Smooth muscle cell of bladder (primary cell): ENCODE measurements around the gene GARS1. TPM values are rescaled to one million over a fixed set of nuclear protein-coding genes. Genes with fewer than 3 reads are reported as not detected.

Source experiments
- total RNA-seq: library from RNA; depleted of rRNA; stranded (reverse); fragments of >200 nt; gene quantifications from 2 replicates; pipeline ENCODE4 v1.2.3, GENCODE V29; 2014

The GARS1 gene, protein sequence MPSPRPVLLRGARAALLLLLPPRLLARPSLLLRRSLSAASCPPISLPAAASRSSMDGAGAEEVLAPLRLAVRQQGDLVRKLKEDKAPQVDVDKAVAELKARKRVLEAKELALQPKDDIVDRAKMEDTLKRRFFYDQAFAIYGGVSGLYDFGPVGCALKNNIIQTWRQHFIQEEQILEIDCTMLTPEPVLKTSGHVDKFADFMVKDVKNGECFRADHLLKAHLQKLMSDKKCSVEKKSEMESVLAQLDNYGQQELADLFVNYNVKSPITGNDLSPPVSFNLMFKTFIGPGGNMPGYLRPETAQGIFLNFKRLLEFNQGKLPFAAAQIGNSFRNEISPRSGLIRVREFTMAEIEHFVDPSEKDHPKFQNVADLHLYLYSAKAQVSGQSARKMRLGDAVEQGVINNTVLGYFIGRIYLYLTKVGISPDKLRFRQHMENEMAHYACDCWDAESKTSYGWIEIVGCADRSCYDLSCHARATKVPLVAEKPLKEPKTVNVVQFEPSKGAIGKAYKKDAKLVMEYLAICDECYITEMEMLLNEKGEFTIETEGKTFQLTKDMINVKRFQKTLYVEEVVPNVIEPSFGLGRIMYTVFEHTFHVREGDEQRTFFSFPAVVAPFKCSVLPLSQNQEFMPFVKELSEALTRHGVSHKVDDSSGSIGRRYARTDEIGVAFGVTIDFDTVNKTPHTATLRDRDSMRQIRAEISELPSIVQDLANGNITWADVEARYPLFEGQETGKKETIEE
- total RNA-seq, result 195 and 268 TPM in 2 replicates

GRCh38 chr7:30594540-30595435, at the start of gene GARS1:
Gene GARS1 (plus strand): TSS chr7:30594878. CDS start chr7:30594922, 44 bp downstream.

DNA sequence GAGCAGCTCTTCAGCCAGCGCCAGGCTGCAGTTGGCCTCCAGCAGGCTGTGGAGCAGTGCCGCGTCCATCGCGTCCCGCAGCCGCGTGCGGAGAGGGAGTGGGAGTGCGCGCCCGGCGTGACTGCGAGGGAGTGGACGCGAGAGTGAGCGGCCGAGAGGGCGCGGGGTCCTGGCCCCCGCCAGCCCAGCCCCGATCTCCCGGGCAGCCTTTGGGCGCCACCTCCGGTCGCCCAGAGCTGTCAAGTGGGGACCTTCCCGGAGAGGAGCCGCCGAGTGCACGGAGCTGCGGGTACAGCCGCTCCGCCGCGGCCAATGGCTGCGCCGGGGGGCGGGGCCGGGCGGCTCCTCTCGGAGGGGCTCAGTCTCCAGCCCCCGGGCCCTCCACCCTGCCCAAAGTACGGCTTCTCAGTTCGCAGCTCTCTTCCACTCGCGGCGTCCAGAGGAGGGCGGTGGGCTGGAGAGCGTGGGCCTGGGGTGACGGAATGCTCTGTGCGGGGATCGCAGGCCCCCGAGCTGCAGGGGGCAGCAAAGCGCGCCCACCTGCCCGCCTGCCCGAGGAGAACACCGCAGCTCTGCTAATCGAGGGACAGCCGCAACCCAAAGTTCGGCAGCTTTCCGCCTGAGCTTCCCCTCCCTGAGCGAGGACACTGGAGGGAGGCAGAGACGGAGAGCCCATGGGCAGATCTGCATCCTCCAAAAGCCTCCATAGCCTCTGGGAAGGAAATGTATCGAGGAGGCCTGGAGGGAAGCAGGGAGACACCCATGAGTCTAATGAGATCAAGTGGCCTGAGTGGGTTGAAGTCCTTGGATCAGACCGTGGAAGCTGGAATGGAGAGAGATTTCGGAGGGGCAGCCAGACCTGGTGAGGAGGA, 87.8 kb downstream of the GARS1 start, which contains the start of gene CRHR2:
TSS of gene CRHR2 (minus strand) at position 245 of the 872 bp plus-strand sequence. CDS start at position 69, 176 bp downstream.

Other genes starting within 250 kb of the GARS1 start
- gene NOD1, start 116.1 kb upstream of the GARS1 start, total RNA-seq, result 6.7 and 7.3 TPM in 2 replicates
- 29.8 and 33.6 TPM in 2 replicates for gene GGCT, start 90.0 kb upstream of the GARS1 start, total RNA-seq
- gene CRHR2, start 87.6 kb downstream of the GARS1 start, total RNA-seq, result not detected in 2 replicates
- gene INMT, start 157.3 kb downstream of the GARS1 start, total RNA-seq, result 13.4 and 21.8 TPM in 2 replicates
- gene MINDY4, start 176.5 kb downstream of the GARS1 start, total RNA-seq, result 3.6 and 5.0 TPM in 2 replicates